H9 (cell line): Measurements from ENCODE around the gene MAST1. TPM values are rescaled to one million over a fixed set of nuclear protein-coding genes. Genes with fewer than 3 reads are reported as not detected.
A peak's percentile ranks its signal among the peaks of the same experiment; 100 is the strongest.

ENCODE experiments used
- DNase-seq: peaks from one replicate; pipeline ENCODE4 v3.0.0-alpha.2; 2017
- H2AFZ ChIP-seq: one replicate; pipeline ENCODE4 v1.6.1; 2013; ENCODE audit warnings: mild to moderate bottlenecking, low read length, control low read depth, moderate library complexity
- H2AK5ac ChIP-seq: 2 replicates; pipeline ENCODE4 v1.6.1; 2013; ENCODE audit warnings: low read length, control low read depth, mixed read lengths; ENCODE audit not compliant: insufficient read length
- H2BK120ac ChIP-seq: one replicate; pipeline ENCODE4 v1.6.1; 2013; ENCODE audit warnings: low read depth, mild to moderate bottlenecking, low read length, control low read depth, inconsistent platforms; ENCODE audit not compliant: poor library complexity, severe bottlenecking
- H2BK12ac ChIP-seq: 2 replicates; pipeline ENCODE4 v1.6.1; 2013; ENCODE audit warnings: low read length, control low read depth, mixed read lengths, low read depth; ENCODE audit not compliant: insufficient read length
- H2BK15ac ChIP-seq: 2 replicates; pipeline ENCODE4 v1.6.1; 2013; ENCODE audit warnings: low read depth, low read length, control low read depth
- H2BK20ac ChIP-seq: one replicate; pipeline ENCODE4 v1.6.1; 2013; ENCODE audit warnings: low read depth, mild to moderate bottlenecking, low read length, control low read depth, inconsistent platforms; ENCODE audit not compliant: poor library complexity, severe bottlenecking
- H2BK5ac ChIP-seq: 2 replicates; pipeline ENCODE4 v1.6.1; 2013; ENCODE audit warnings: low read length, control low read depth, mixed read lengths; ENCODE audit not compliant: insufficient read length
- H3K14ac ChIP-seq: 2 replicates; pipeline ENCODE4 v1.6.1; 2013; ENCODE audit warnings: low read length, control low read depth; ENCODE audit not compliant: insufficient read depth
- H3K18ac ChIP-seq: 2 replicates; pipeline ENCODE4 v1.6.1; 2013; ENCODE audit warnings: low read depth, mild to moderate bottlenecking, mixed read lengths, low read length, control low read depth; ENCODE audit not compliant: insufficient read length
- H3K23ac ChIP-seq: 2 replicates; pipeline ENCODE4 v1.6.1; 2013; ENCODE audit warnings: low read length, control low read depth, mixed read lengths, low read depth; ENCODE audit not compliant: insufficient read length
- H3K23me2 ChIP-seq: 2 replicates; pipeline ENCODE4 v1.6.1; 2013; ENCODE audit warnings: low read depth, mild to moderate bottlenecking, mixed read lengths, low read length, control low read depth; ENCODE audit not compliant: insufficient read length, poor library complexity, severe bottlenecking
- H3K27ac ChIP-seq: 2 replicates; pipeline ENCODE4 v1.5.1; 2013; ENCODE audit warnings: low read length, control low read depth, mixed read lengths, low read depth; ENCODE audit not compliant: insufficient read length
- H3K27me3 ChIP-seq: 2 replicates; pipeline ENCODE4 v1.6.1; 2013; ENCODE audit warnings: low read length, control low read depth, inconsistent platforms; ENCODE audit not compliant: insufficient read depth
- H3K4ac ChIP-seq: 2 replicates; pipeline ENCODE4 v1.6.1; 2013; ENCODE audit warnings: low read depth, mild to moderate bottlenecking, control low read depth, inconsistent platforms, low read length, moderate library complexity
- H3K4me1 ChIP-seq: 2 replicates; pipeline ENCODE4 v1.6.1; 2013; ENCODE audit warnings: low read length, control low read depth, inconsistent platforms; ENCODE audit not compliant: insufficient read depth
- H3K4me2 ChIP-seq: 2 replicates; pipeline ENCODE4 v1.6.1; 2013; ENCODE audit warnings: low read length, control low read depth, mixed read lengths; ENCODE audit not compliant: insufficient read length, insufficient read depth
- H3K56ac ChIP-seq: 2 replicates; pipeline ENCODE4 v1.6.1; 2013; ENCODE audit warnings: low read depth, mild to moderate bottlenecking, mixed read lengths, low read length, control low read depth; ENCODE audit not compliant: insufficient read length
- H3K79me1 ChIP-seq: 2 replicates; pipeline ENCODE4 v1.6.1; 2013; ENCODE audit warnings: low read depth, mild to moderate bottlenecking, moderate library complexity, low read length, control low read depth, inconsistent platforms; ENCODE audit not compliant: insufficient read depth, poor library complexity, severe bottlenecking
- H3K79me2 ChIP-seq: 2 replicates; pipeline ENCODE4 v1.6.1; 2013; ENCODE audit warnings: low read length, control low read depth, inconsistent platforms; ENCODE audit not compliant: insufficient read depth
- H3K9ac ChIP-seq: 2 replicates; pipeline ENCODE4 v1.6.1; 2013; ENCODE audit warnings: low read length, control low read depth, mixed read lengths; ENCODE audit not compliant: insufficient read length; ENCODE audit errors: extremely low read depth
- H3K9me3 ChIP-seq: one replicate; pipeline ENCODE4 v1.6.1; 2013; ENCODE audit warnings: low read depth, low read length, inconsistent platforms; ENCODE audit not compliant: control insufficient read depth
- H3T11ph ChIP-seq: one replicate; pipeline ENCODE4 v1.6.1; 2013; ENCODE audit warnings: mild to moderate bottlenecking, low read length, control low read depth, inconsistent platforms
- H4K20me1 ChIP-seq: one replicate; pipeline ENCODE4 v1.6.1; 2013; ENCODE audit not compliant: control insufficient read depth, insufficient read length, insufficient read depth
- H4K5ac ChIP-seq: 2 replicates; pipeline ENCODE4 v1.6.1; 2013; ENCODE audit warnings: low read depth, mild to moderate bottlenecking, mixed read lengths, low read length, control low read depth; ENCODE audit not compliant: insufficient read length
- H4K8ac ChIP-seq: replicated peaks from 2 replicates; pipeline ENCODE4 v1.6.1; 2013; ENCODE audit warnings: low read length, control low read depth, mixed read lengths, low read depth; ENCODE audit not compliant: insufficient read length
- H4K91ac ChIP-seq: 2 replicates; pipeline ENCODE4 v1.6.1; 2013; ENCODE audit warnings: low read depth, mild to moderate bottlenecking, moderate library complexity, mixed read lengths, low read length, control low read depth; ENCODE audit not compliant: insufficient read length
- H3K27ac Mint-ChIP-seq, 3 experiments: 2 replicates in 2 of 3; 3 replicates in 1 of 3; pipeline ENCODE4 v1.8.0; 2020 to 2021; ENCODE audit warnings: mixed read lengths in 3 of 3, mild to moderate bottlenecking in 1 of 3, moderate library complexity in 1 of 3
- H3K27me3 Mint-ChIP-seq: 2 replicates; pipeline ENCODE4 v1.8.0; 2021; ENCODE audit warnings: low read depth, mild to moderate bottlenecking, moderate library complexity, mixed read lengths
- H3K36me3 Mint-ChIP-seq, 3 experiments: 2 replicates in 2 of 3; 3 replicates in 1 of 3; pipeline ENCODE4 v1.8.0; 2020 to 2021; ENCODE audit warnings: low read depth in 3 of 3, mixed read lengths in 3 of 3; ENCODE audit not compliant: insufficient read depth in 1 of 3
- H3K4me1 Mint-ChIP-seq, 2 experiments: 2 replicates each; pipeline ENCODE4 v1.8.0; 2020; ENCODE audit warnings: mixed read lengths in 2 of 2
- H3K4me3 Mint-ChIP-seq, 2 experiments: 2 replicates in 1 of 2; 3 replicates in 1 of 2; pipeline ENCODE4 v1.8.0; 2020 to 2021; ENCODE audit warnings: mild to moderate bottlenecking in 2 of 2, mixed read lengths in 2 of 2, moderate library complexity in 1 of 2
- H3K9me3 Mint-ChIP-seq, 2 experiments: 2 replicates in 1 of 2; 3 replicates in 1 of 2; pipeline ENCODE4 v1.8.0; 2020; ENCODE audit warnings: mild to moderate bottlenecking in 2 of 2, mixed read lengths in 2 of 2, moderate library complexity in 1 of 2
- WGBS: extraction: QIAGEN DNeasy Blood & Tissue Kit; methylation state at CpG from one replicate; pipeline ENCODE4 v1.1.7; 2013; ENCODE audit warnings: missing lambda C conversion rate, low lambda C conversion rate, mixed read lengths; ENCODE audit not compliant: insufficient read length; ENCODE audit errors: extremely low coverage; 5-methylcytosine and 5-hydroxymethylcytosine counted together
- total RNA-seq: library from RNA; stranded (reverse); gene quantifications from 2 replicates; pipeline ENCODE4 v1.2.1, GENCODE V29; 2021
- TF ChIP-seq, protein P1 (sequence below): fragments of 200-600 bp; sonication (generic); conservative IDR thresholded peaks from 3 replicates; pipeline ENCODE4 v1.8.0; 2021; ENCODE audit warnings: antibody characterized with exemption, mild to moderate bottlenecking

Gene MAST1
- total RNA-seq, 1 experiment from 2014 or later, result 15.1 TPM

DNA sequence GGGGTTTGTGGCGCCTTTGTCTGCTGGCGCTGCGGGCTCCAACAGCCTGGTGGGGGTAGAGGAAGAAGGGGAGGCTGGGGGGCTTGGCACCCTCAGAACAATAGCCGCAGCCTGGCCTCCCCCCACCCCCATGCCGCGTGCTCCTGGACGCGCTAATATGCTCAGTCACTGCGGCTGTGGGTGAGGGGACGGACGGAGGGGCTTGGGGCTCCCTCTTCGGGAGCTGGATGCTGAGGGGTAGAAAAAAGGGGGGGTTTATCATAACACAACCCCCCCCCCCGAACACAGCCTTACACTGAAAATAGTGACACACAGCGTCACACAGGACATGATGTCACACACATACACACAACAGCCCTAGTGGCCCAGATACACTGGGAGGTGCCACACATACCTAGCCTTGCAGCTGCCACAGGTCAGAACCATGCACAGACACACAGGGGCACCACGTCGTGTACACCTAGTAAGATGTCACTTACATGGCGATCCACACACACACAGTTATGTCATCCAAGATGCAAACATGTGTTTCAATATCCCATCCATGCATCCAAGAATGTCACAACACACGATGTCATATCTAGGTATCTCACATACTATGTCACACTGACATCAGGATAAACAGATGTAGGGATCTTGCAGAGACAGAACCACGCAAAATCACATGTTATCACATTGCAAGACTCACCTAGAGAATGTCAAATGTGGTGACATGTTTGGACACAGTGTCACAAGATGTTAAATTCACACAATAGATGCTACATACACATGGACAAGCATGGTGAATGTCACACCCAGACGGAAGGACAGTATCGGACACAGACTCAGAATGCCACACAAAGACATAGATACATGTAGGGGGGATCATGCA is 806 bp downstream of the MAST1 start:
- Histone ChIP-seq H3K56ac (no peak overlapping the region), H2BK20ac (no peak overlapping the region), H3K14ac (no peak overlapping the region), H2BK5ac (no peak overlapping the region), H2AK5ac (no peak overlapping the region), H3K79me2 (no peaks in the 10 kb centered on the region), H3T11ph (no peak overlapping the region), H3K79me1 (no peaks in the 10 kb centered on the region), H3K18ac (no peak overlapping the region), H4K8ac (no peak overlapping the region), H3K9ac (no peak overlapping the region), H3K4me1 (peaks cover 2% of the 10 kb centered on the region; the same call in 1 of the 2 replicates), H2BK120ac (no peak overlapping the region), H4K91ac (no peak overlapping the region), H2BK12ac (no peak overlapping the region), H3K9me3 (no peaks in the 10 kb centered on the region), H3K27ac (no peak overlapping the region), H2BK15ac (no peak overlapping the region), H4K5ac (no peak overlapping the region), H3K23ac (no peak overlapping the region), H3K4ac (no peak overlapping the region), H3K23me2 (peaks cover 9% of the 10 kb centered on the region), H3K4me2 (peak overlapping the region; percentile 35), H4K20me1 (no peaks in the 10 kb centered on the region), H3K27me3 (peaks cover 3% of the 10 kb centered on the region; the same call in 1 of the 2 replicates), H2AFZ (no peak overlapping the region)
- H3K27ac Mint-ChIP-seq, result no peak overlapping the region
- H3K9me3 Mint-ChIP-seq, result no peaks in the 10 kb centered on the region; a peak in 1 of 5 replicates
- WGBS, result no CpG with 5 or more reads among the region's 21 CpGs
- DNase-seq, result no peak
- peak overlapping the region; percentile 81 to 91 for H3K4me3 Mint-ChIP-seq
- H3K4me1 Mint-ChIP-seq, result peaks cover 42 to 43% of the 10 kb centered on the region in 2 experiments
- TF ChIP-seq, protein P1, sequence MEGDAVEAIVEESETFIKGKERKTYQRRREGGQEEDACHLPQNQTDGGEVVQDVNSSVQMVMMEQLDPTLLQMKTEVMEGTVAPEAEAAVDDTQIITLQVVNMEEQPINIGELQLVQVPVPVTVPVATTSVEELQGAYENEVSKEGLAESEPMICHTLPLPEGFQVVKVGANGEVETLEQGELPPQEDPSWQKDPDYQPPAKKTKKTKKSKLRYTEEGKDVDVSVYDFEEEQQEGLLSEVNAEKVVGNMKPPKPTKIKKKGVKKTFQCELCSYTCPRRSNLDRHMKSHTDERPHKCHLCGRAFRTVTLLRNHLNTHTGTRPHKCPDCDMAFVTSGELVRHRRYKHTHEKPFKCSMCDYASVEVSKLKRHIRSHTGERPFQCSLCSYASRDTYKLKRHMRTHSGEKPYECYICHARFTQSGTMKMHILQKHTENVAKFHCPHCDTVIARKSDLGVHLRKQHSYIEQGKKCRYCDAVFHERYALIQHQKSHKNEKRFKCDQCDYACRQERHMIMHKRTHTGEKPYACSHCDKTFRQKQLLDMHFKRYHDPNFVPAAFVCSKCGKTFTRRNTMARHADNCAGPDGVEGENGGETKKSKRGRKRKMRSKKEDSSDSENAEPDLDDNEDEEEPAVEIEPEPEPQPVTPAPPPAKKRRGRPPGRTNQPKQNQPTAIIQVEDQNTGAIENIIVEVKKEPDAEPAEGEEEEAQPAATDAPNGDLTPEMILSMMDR, result no peak
- H3K27me3 Mint-ChIP-seq, result peaks cover 26% of the 10 kb centered on the region
- H3K36me3 Mint-ChIP-seq, result peaks cover 0 to 8% (median 8%) of the 10 kb centered on the region in 3 experiments; a peak in 6 of 7 replicates
